Thoracic aorta (tissue), 2 donors: ENCODE data around the gene LRMDA. TPM values are rescaled to one million over a fixed set of nuclear protein-coding genes. Genes with fewer than 3 reads are reported as not detected.

Source experiments
- ATAC-seq: fragments of 150-250 bp; one replicate; pipeline ENCODE4 v1.8.0; 2017; ENCODE audit warnings: low read depth; ENCODE audit not compliant: insufficient number of reproducible peaks, low FRiP score
- DNase-seq: peaks from one replicate; pipeline ENCODE4 v3.0.0-alpha.2; 2020; ENCODE audit warnings: low spot score
- H3K27ac ChIP-seq, 2 donors: fragments of 200-600 bp; sonication (generic); 1 replicate in 1 of 2; 2 replicates in 1 of 2; pipeline ENCODE4 v1.5.1; 2016; ENCODE audit warnings: mild to moderate bottlenecking in 2 of 2, moderate library complexity in 2 of 2
- H3K27me3 ChIP-seq: fragments of 200-600 bp; sonication (generic); replicated peaks from 2 replicates; pipeline ENCODE4 v1.6.0; 2016; ENCODE audit warnings: mild to moderate bottlenecking; ENCODE audit not compliant: insufficient read depth
- H3K36me3 ChIP-seq: fragments of 200-600 bp; sonication (generic); one replicate; pipeline ENCODE4 v1.5.1; 2016
- H3K4me1 ChIP-seq, 2 donors: fragments of 200-600 bp; sonication (generic); 1 replicate in 1 of 2; 2 replicates in 1 of 2; pipeline versions ENCODE4 v1.5.1 to v1.6.0; 2016; ENCODE audit warnings: low read depth in 2 of 2, mild to moderate bottlenecking in 1 of 2; ENCODE audit not compliant: control insufficient read depth in 1 of 2
- H3K4me3 ChIP-seq: fragments of 200-600 bp; sonication (generic); 2 replicates; pipeline ENCODE4 v1.5.1; 2016; ENCODE audit warnings: mild to moderate bottlenecking
- H3K9me3 ChIP-seq: fragments of 200-600 bp; sonication (generic); 2 replicates; pipeline ENCODE4 v1.5.1; 2016
- CTCF ChIP-seq: fragments of 200-600 bp; sonication (generic); IDR thresholded peaks from one replicate; pipeline ENCODE4 v1.5.1; 2019; ENCODE audit warnings: antibody characterized with exemption
- total RNA-seq, 2 donors: library from RNA; depleted of rRNA; stranded (reverse); fragments of >200 nt; gene quantifications; one replicate each; pipeline versions ENCODE4 v1.1.0 to v1.2.3, GENCODE V29; 2016

LRMDA gene
- total RNA-seq, 2 donors from 2014 or later = 8.3 to 36.6 TPM

GRCh38 chr10:76318211-76318610 is 886.8 kb downstream of the LRMDA start:
- Histone ChIP-seq H3K27ac (peak overlapping the region; percentile 62 to 89), H3K36me3 (no peaks in the 10 kb centered on the region), H3K9me3 (no peaks in the 10 kb centered on the region), H3K4me3 (peak overlapping the region; percentile 12), H3K27me3 (no peaks in the 10 kb centered on the region), H3K4me1 (peaks cover 2 to 17% of the 10 kb centered on the region in 2 donors)
- no peak for DNase-seq
- no peak for ATAC-seq
- TF ChIP-seq CTCF = no peak

GRCh38 chr10:76319661-76320060 is 888.2 kb downstream of the LRMDA start:
- Histone ChIP-seq H3K4me1 (peaks cover 10 to 20% of the 10 kb centered on the region in 2 donors), H3K4me3 (no peak overlapping the region), H3K36me3 (no peaks in the 10 kb centered on the region), H3K27ac (peak overlapping the region in 1 of 2 donors; percentile 89), H3K9me3 (no peaks in the 10 kb centered on the region), H3K27me3 (no peaks in the 10 kb centered on the region)
- no peak for TF ChIP-seq CTCF
- DNase-seq = no peak
- no peak for ATAC-seq

GRCh38 chr10:76324283-76324682 is 892.9 kb downstream of the LRMDA start:
- TF ChIP-seq CTCF = no peak
- Histone ChIP-seq H3K4me3 (no peak overlapping the region), H3K27ac (peak overlapping the region; percentile 67 to 74), H3K9me3 (no peaks in the 10 kb centered on the region), H3K36me3 (no peaks in the 10 kb centered on the region), H3K27me3 (no peaks in the 10 kb centered on the region), H3K4me1 (peaks cover 11 to 18% of the 10 kb centered on the region in 2 donors)
- no peak for DNase-seq
- ATAC-seq = peak; percentile 77

- no peak overlapping the region for H3K4me3 ChIP-seq
- no peak overlapping the region for H3K27ac ChIP-seq
- TF ChIP-seq CTCF = no peak
- H3K27me3 ChIP-seq = no peaks in the 10 kb centered on the region
- ATAC-seq = no peak
- no peaks in the 10 kb centered on the region for H3K9me3 ChIP-seq
- H3K4me1 ChIP-seq = peaks cover 11 to 25% of the 10 kb centered on the region in 2 donors
- no peak for DNase-seq
- H3K36me3 ChIP-seq = no peaks in the 10 kb centered on the region
Measured at GRCh38 chr10:76327441-76327840, 896.0 kb downstream of the LRMDA start.

GRCh38 chr10:76328348-76328747 is 896.9 kb downstream of the LRMDA start:
- DNase-seq = no peak
- no peak for TF ChIP-seq CTCF
- no peak for ATAC-seq
- no peaks in the 10 kb centered on the region for H3K27me3 ChIP-seq
- no peaks in the 10 kb centered on the region for H3K9me3 ChIP-seq
- no peak overlapping the region for H3K4me3 ChIP-seq
- no peak overlapping the region for H3K27ac ChIP-seq
- no peaks in the 10 kb centered on the region for H3K36me3 ChIP-seq
- H3K4me1 ChIP-seq = peaks cover 11 to 25% of the 10 kb centered on the region in 2 donors
